NCI-H345 treated with DMSO at 0.1 percent for 48 hours (cell line): ENCODE measurements around the gene BCO2.

ENCODE experiments used
- DNase-seq: peaks from one replicate; lab custom pipeline; 2025; ENCODE audit not compliant: unreplicated experiment; lab: John Stamatoyannopoulos, UW

Gene BCO2

GRCh38 chr11:112241486-112241885, 66.2 kb downstream of the BCO2 start:
- DNase-seq, result no peak

GRCh38 chr11:112247201-112247600, 71.9 kb downstream of the BCO2 start:
- DNase-seq, result no peak

GRCh38 chr11:112248201-112248600, 72.9 kb downstream of the BCO2 start:
- DNase-seq, result no peak

GRCh38 chr11:112249871-112250610, 74.7 kb downstream of the BCO2 start:
- DNase-seq, result no peak

- no peak for DNase-seq
These were observed 78.4 kb downstream of the BCO2 start for GRCh38 chr11:112253605-112254242.

- DNase-seq, result no peak
These were observed 79.9 kb downstream of the BCO2 start for GRCh38 chr11:112255067-112255720.

- no peak for DNase-seq
These were observed 85.2 kb downstream of the BCO2 start, which contains the start of gene PLET1 for GRCh38 chr11:112260490-112260889. TSS of gene PLET1 (minus strand) at chr11:112260860. CDS start at chr11:112260589, 271 bp downstream.

- no peak for DNase-seq
These were observed 90.5 kb downstream of the BCO2 start for GRCh38 chr11:112265659-112266409.

- DNase-seq, result no peak
These were observed 91.1 kb downstream of the BCO2 start for GRCh38 chr11:112266410-112266778.

- no peak for DNase-seq
These were observed 91.9 kb downstream of the BCO2 start for GRCh38 chr11:112267188-112267591.

- DNase-seq, result no peak
These were observed 93.1 kb downstream of the BCO2 start for GRCh38 chr11:112268406-112268805.
